SK-N-SH (cell line): ENCODE measurements around the gene PTPRF. TPM values are rescaled to one million over a fixed set of nuclear protein-coding genes. Genes with fewer than 3 reads are reported as not detected.

Experiments used
- CTCF ChIA-PET: fragments of 300-600, 350-600 bp; formaldehyde crosslinking; extraction: SDS; loops from one replicate; lab custom pipeline; 2021; lab: Yijun Ruan, JAX
- POLR2A ChIA-PET: fragments of 350-600 bp; sonication (Branson Sonifier 250); formaldehyde crosslinking; extraction: SDS; loops from one replicate; lab custom pipeline; 2020; ENCODE audit warnings: antibody characterized with exemption, inconsistent platforms; lab: Yijun Ruan, JAX
- DNase-seq: peaks from one replicate; pipeline ENCODE4 v3.0.0; 2012
- H2AFZ ChIP-seq: fragments of 200-600 bp; sonication (generic); 2 replicates; pipeline ENCODE4 v1.8.1; 2016; ENCODE audit warnings: antibody characterized with exemption, mild to moderate bottlenecking, low read depth
- H3F3A ChIP-seq: fragments of 200-600 bp; sonication (generic); replicated peaks from 2 replicates; pipeline ENCODE3; 2016; ENCODE audit warnings: antibody characterized with exemption, mild to moderate bottlenecking; ENCODE audit not compliant: insufficient read depth
- H3K27ac ChIP-seq, 2 experiments: fragments of 200-500 bp in 1 of 2; fragments of 200-600 bp in 1 of 2; sonication (Bioruptor generic) in 1 of 2; sonication (generic), shearing (Covaris generic) in 1 of 2; 2 replicates each; pipeline versions ENCODE4 v1.5.1 to v1.6.1; 2014 to 2016; ENCODE audit warnings: low read depth in 2 of 2, inconsistent platforms in 1 of 2, low read length in 1 of 2, mild to moderate bottlenecking in 1 of 2, mixed read lengths in 1 of 2
- H3K27me3 ChIP-seq: fragments of 200-600 bp; sonication (generic), shearing (Covaris generic); 2 replicates; pipeline ENCODE4 v1.6.1; 2016; ENCODE audit warnings: mixed run types; ENCODE audit not compliant: insufficient read depth
- H3K36me3 ChIP-seq, 2 experiments: fragments of 200-500 bp in 1 of 2; fragments of 200-600 bp in 1 of 2; sonication (Bioruptor generic) in 1 of 2; sonication (generic) in 1 of 2; replicated peaks in 1 of 2; 2 replicates each; pipeline versions ENCODE3 to v1.5.1; 2014 to 2016; ENCODE audit warnings: low read length in 1 of 2, mild to moderate bottlenecking in 1 of 2; ENCODE audit not compliant: insufficient read depth in 2 of 2, control insufficient read depth in 1 of 2
- H3K4me1 ChIP-seq, 2 experiments: fragments of 200-500 bp in 1 of 2; fragments of 200-600 bp in 1 of 2; sonication (Bioruptor generic) in 1 of 2; sonication (generic), shearing (Covaris generic) in 1 of 2; 2 replicates each; pipeline versions ENCODE4 v1.5.1 to v1.6.1; 2014 to 2016; ENCODE audit warnings: low read depth in 1 of 2, low read length in 1 of 2, mixed run types in 1 of 2; ENCODE audit not compliant: insufficient read depth in 2 of 2, control insufficient read depth in 1 of 2
- H3K4me2 ChIP-seq: fragments of 200-600 bp; sonication (generic), shearing (Covaris generic); 2 replicates; pipeline ENCODE4 v1.6.1; 2017; ENCODE audit warnings: mixed run types
- H3K4me3 ChIP-seq, 2 experiments: fragments of 200-500 bp in 1 of 2; fragments of 200-600 bp in 1 of 2; sonication (Bioruptor generic) in 1 of 2; sonication (generic), shearing (Covaris generic) in 1 of 2; 2 replicates each; pipeline versions ENCODE4 v1.5.1 to v1.8.1; 2014 to 2016; ENCODE audit warnings: low read depth in 2 of 2, inconsistent platforms in 1 of 2, low read length in 1 of 2, mild to moderate bottlenecking in 1 of 2, mixed read lengths in 1 of 2, moderate library complexity in 1 of 2
- H3K79me2 ChIP-seq: fragments of 200-600 bp; sonication (generic); 2 replicates; pipeline ENCODE4 v1.8.1; 2017; ENCODE audit warnings: mild to moderate bottlenecking; ENCODE audit not compliant: insufficient read depth
- H3K9ac ChIP-seq: fragments of 200-600 bp; sonication (generic); 2 replicates; pipeline ENCODE4 v1.6.1; 2017; ENCODE audit warnings: mixed run types
- H3K9me2 ChIP-seq: fragments of 200-600 bp; sonication (generic); 2 replicates; pipeline ENCODE4 v1.6.1; 2017; ENCODE audit warnings: mixed run types
- H3K9me3 ChIP-seq: fragments of 200-600 bp; sonication (generic); 2 replicates; pipeline ENCODE4 v1.6.1; 2017; ENCODE audit warnings: mixed run types, mild to moderate bottlenecking, moderate library complexity
- H4K20me1 ChIP-seq: fragments of 200-600 bp; sonication (generic); 2 replicates; pipeline ENCODE4 v1.6.1; 2017; ENCODE audit warnings: mild to moderate bottlenecking, mixed run types; ENCODE audit not compliant: insufficient read depth
- EZH2phosphoT487 ChIP-seq: fragments of 200-600 bp; sonication (generic); IDR thresholded peaks from 2 replicates; pipeline ENCODE4 v1.6.1; 2017; ENCODE audit warnings: low read depth, mixed run types, mild to moderate bottlenecking, antibody characterized with exemption, moderate library complexity, borderline replicate concordance
- FOSL2 ChIP-seq: IDR thresholded peaks from 2 replicates; pipeline ENCODE4 v1.4.0; 2012; ENCODE audit warnings: low read depth, mild to moderate bottlenecking, moderate library complexity, borderline replicate concordance
- FOXM1 ChIP-seq: IDR thresholded peaks from 2 replicates; pipeline ENCODE4 v1.4.0; 2012; ENCODE audit warnings: low read depth, mild to moderate bottlenecking
- GATA2 ChIP-seq: sonication (generic); formaldehyde crosslinking; IDR thresholded peaks from 2 replicates; pipeline ENCODE4 v1.5.0; 2020; ENCODE audit warnings: mild to moderate bottlenecking, missing genetic modification reagents
- MEF2A ChIP-seq: IDR thresholded peaks from 2 replicates; pipeline ENCODE4 v1.4.0; 2012; ENCODE audit warnings: low read depth, borderline replicate concordance
- MXI1 ChIP-seq: IDR thresholded peaks from 2 replicates; pipeline ENCODE4 v1.6.1; 2012; ENCODE audit warnings: mild to moderate bottlenecking, low read depth, low read length, improper control_type of control experiment
- RAD21 ChIP-seq: IDR thresholded peaks from 2 replicates; pipeline ENCODE4 v1.6.1; 2012; ENCODE audit warnings: mild to moderate bottlenecking, low read length
- RCOR1 ChIP-seq: fragments of 150-350 bp; IDR thresholded peaks from 2 replicates; pipeline ENCODE4 v1.6.1; 2017; ENCODE audit warnings: antibody characterized with exemption, low read length
- SMC3 ChIP-seq: IDR thresholded peaks from 2 replicates; pipeline ENCODE4 v1.6.1; 2012; ENCODE audit warnings: low read depth, low read length, improper control_type of control experiment
- TCF12 ChIP-seq: IDR thresholded peaks from 2 replicates; pipeline ENCODE4 v1.4.0; 2012
- TEAD4 ChIP-seq: IDR thresholded peaks from 2 replicates; pipeline ENCODE4 v1.4.0; 2012; ENCODE audit warnings: mild to moderate bottlenecking, borderline replicate concordance; ENCODE audit not compliant: insufficient read depth
- YY1 ChIP-seq: IDR thresholded peaks from 2 replicates; pipeline ENCODE4 v1.4.0; 2012; ENCODE audit warnings: low read depth, mild to moderate bottlenecking
- WGBS: methylation state at CpG from one replicate; pipeline ENCODE4 v1.1.6; 2017; ENCODE audit warnings: low lambda C conversion rate; 5-methylcytosine and 5-hydroxymethylcytosine counted together
- polyA plus RNA-seq, 3 experiments: library from polyadenylated mRNA; depleted of rRNA; stranded (reverse); fragments of >200 nt; gene quantifications; 2 replicates each; pipeline ENCODE4 v1.2.3, GENCODE V29; 2012
- TF ChIP-seq, protein P1 (sequence below): fragments of 150-350 bp; IDR thresholded peaks from 2 replicates; pipeline ENCODE4 v1.6.1; 2016; ENCODE audit warnings: mild to moderate bottlenecking, low read depth, low read length
- TF ChIP-seq, protein P2 (sequence below): IDR thresholded peaks from 2 replicates; pipeline ENCODE4 v1.4.0; 2012; ENCODE audit warnings: low read depth, borderline replicate concordance
- TF ChIP-seq, protein P3 (sequence below): IDR thresholded peaks from 2 replicates; pipeline ENCODE4 v1.4.0; 2012; ENCODE audit warnings: low read depth, borderline replicate concordance
- TF ChIP-seq, protein P4 (sequence below): fragments of 200-600 bp; sonication (generic); IDR thresholded peaks from 2 replicates; pipeline ENCODE4 v1.6.1; 2017; ENCODE audit warnings: antibody characterized with exemption, mild to moderate bottlenecking, moderate library complexity

PTPRF gene
- polyA plus RNA-seq, 1 of the 3 experiments (the other 2 are of a cell fraction) = 72.7 TPM

DNA sequence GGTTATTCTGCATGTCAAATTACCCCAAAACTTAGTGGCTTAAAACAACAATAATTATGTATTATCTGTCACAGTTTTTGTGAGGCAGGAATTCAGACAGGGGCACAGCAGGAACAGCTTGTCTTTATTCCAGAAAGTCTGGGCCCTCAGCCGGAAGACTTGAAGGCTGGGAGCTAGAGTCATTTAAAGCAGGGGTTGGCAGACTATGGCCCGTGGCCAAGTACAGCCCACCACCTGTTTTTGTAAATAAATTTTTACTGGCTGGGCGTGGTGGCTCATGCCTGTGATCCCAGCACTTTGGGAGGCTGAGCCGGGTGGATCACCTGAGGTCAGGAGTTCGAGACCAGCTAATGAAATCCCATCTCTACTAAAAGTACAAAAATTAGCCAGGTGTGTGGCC lies 79.7 kb downstream of the PTPRF start:
- Histone ChIP-seq H3K4me2 (no peak overlapping the region), H3K79me2 (no peaks in the 10 kb centered on the region), H3K4me3 (no peak overlapping the region), H3F3A (no peaks in the 10 kb centered on the region), H3K27ac (no peak overlapping the region), H4K20me1 (no peaks in the 10 kb centered on the region), H2AFZ (no peak overlapping the region)
- no peak for DNase-seq
- CTCF ChIA-PET = no interaction called here
- TF ChIP-seq, protein P1, sequence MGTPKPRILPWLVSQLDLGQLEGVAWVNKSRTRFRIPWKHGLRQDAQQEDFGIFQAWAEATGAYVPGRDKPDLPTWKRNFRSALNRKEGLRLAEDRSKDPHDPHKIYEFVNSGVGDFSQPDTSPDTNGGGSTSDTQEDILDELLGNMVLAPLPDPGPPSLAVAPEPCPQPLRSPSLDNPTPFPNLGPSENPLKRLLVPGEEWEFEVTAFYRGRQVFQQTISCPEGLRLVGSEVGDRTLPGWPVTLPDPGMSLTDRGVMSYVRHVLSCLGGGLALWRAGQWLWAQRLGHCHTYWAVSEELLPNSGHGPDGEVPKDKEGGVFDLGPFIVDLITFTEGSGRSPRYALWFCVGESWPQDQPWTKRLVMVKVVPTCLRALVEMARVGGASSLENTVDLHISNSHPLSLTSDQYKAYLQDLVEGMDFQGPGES = no peak
- TF ChIP-seq RCOR1 (no peak), FOXM1 (no peak), FOSL2 (no peak), TEAD4 (no peak), MXI1 (no peak), SMC3 (no peak), YY1 (no peak), RAD21 (no peak), GATA2 (CRISPR knock-in tag) (no peak), TCF12 (no peak), MEF2A (no peak), EZH2phosphoT487 (no peak)
- TF ChIP-seq, protein P2, sequence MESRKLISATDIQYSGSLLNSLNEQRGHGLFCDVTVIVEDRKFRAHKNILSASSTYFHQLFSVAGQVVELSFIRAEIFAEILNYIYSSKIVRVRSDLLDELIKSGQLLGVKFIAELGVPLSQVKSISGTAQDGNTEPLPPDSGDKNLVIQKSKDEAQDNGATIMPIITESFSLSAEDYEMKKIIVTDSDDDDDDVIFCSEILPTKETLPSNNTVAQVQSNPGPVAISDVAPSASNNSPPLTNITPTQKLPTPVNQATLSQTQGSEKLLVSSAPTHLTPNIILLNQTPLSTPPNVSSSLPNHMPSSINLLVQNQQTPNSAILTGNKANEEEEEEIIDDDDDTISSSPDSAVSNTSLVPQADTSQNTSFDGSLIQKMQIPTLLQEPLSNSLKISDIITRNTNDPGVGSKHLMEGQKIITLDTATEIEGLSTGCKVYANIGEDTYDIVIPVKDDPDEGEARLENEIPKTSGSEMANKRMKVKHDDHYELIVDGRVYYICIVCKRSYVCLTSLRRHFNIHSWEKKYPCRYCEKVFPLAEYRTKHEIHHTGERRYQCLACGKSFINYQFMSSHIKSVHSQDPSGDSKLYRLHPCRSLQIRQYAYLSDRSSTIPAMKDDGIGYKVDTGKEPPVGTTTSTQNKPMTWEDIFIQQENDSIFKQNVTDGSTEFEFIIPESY = no peak
- TF ChIP-seq, protein P3, sequence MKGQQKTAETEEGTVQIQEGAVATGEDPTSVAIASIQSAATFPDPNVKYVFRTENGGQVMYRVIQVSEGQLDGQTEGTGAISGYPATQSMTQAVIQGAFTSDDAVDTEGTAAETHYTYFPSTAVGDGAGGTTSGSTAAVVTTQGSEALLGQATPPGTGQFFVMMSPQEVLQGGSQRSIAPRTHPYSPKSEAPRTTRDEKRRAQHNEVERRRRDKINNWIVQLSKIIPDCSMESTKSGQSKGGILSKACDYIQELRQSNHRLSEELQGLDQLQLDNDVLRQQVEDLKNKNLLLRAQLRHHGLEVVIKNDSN = no peak
- TF ChIP-seq, protein P4, sequence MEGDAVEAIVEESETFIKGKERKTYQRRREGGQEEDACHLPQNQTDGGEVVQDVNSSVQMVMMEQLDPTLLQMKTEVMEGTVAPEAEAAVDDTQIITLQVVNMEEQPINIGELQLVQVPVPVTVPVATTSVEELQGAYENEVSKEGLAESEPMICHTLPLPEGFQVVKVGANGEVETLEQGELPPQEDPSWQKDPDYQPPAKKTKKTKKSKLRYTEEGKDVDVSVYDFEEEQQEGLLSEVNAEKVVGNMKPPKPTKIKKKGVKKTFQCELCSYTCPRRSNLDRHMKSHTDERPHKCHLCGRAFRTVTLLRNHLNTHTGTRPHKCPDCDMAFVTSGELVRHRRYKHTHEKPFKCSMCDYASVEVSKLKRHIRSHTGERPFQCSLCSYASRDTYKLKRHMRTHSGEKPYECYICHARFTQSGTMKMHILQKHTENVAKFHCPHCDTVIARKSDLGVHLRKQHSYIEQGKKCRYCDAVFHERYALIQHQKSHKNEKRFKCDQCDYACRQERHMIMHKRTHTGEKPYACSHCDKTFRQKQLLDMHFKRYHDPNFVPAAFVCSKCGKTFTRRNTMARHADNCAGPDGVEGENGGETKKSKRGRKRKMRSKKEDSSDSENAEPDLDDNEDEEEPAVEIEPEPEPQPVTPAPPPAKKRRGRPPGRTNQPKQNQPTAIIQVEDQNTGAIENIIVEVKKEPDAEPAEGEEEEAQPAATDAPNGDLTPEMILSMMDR = no peak
- TF ChIP-seq, all 33 proteins: peak for 0
- Histone ChIP-seq H3K9me3 (no peaks in the 10 kb centered on the region), H3K9me2 (no peaks in the 10 kb centered on the region), H3K9ac (no peak overlapping the region), H3K4me1 (no peaks in the 10 kb centered on the region; a peak in 1 of 4 replicates), H3K36me3 (peaks cover 8 to 53% of the 10 kb centered on the region in 2 experiments), H3K27me3 (no peaks in the 10 kb centered on the region)
- POLR2A ChIA-PET = no interaction called here
- 93% methylated on average over 5 of the region's 5 CpGs for WGBS
